ENCODE results near the gene UXT.

UXT gene, protein sequence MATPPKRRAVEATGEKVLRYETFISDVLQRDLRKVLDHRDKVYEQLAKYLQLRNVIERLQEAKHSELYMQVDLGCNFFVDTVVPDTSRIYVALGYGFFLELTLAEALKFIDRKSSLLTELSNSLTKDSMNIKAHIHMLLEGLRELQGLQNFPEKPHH

DNA sequence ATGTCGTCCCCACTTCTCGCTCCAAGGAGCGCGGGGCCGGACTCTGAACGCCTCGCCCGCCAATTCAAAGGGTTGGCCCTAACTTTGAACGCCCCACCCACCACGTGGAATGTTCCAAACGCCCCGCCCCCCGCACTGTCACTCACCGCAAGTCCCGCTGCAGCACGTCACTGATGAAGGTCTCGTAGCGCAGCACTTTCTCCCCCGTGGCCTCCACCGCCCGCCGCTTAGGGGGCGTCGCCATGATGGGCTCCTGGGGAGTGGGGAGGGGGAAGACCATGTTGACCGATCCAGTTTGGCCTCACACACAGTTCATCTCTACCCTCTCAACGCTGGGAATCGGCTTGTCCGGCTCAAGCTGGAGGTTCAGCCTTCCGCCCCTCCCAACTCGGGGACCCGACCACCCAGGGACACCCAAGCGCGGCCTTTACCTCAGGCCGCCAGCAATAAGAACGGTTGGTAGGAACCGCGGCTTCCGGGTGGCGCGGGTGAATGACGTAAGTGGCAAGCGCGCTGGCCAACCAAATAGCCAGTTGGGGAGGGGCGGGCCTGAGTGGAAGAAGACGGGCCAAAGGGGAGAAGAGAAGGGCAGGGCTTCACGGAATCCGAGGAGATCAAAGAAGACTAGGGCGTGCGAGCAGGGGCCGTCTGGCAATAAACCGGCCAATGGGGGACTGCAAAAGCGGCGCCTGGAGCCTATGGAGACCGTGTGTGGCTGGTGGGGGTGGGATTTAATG lies at the start of gene UXT:
Gene UXT (minus strand): TSS at position 497 of the 737 bp plus-strand sequence. CDS start 253 bp downstream, at position 244.
- TF ChIP-seq MYC (IDR thresholded peaks at IDR 0.05; ENCODE audit: low read depth, low read length) (peak; percentile 64), POLR2A (IDR thresholded peaks at IDR 0.05; ENCODE audit: extremely low read depth, insufficient read length) (peak; percentile 60)
- TF ChIP-seq, protein P1, sequence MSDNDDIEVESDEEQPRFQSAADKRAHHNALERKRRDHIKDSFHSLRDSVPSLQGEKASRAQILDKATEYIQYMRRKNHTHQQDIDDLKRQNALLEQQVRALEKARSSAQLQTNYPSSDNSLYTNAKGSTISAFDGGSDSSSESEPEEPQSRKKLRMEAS (IDR thresholded peaks at IDR 0.05; ENCODE audit: low read depth, low read length) = peak; percentile 89
- TF ChIP-seq, protein P2, sequence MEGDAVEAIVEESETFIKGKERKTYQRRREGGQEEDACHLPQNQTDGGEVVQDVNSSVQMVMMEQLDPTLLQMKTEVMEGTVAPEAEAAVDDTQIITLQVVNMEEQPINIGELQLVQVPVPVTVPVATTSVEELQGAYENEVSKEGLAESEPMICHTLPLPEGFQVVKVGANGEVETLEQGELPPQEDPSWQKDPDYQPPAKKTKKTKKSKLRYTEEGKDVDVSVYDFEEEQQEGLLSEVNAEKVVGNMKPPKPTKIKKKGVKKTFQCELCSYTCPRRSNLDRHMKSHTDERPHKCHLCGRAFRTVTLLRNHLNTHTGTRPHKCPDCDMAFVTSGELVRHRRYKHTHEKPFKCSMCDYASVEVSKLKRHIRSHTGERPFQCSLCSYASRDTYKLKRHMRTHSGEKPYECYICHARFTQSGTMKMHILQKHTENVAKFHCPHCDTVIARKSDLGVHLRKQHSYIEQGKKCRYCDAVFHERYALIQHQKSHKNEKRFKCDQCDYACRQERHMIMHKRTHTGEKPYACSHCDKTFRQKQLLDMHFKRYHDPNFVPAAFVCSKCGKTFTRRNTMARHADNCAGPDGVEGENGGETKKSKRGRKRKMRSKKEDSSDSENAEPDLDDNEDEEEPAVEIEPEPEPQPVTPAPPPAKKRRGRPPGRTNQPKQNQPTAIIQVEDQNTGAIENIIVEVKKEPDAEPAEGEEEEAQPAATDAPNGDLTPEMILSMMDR (IDR thresholded peaks at IDR 0.05; ENCODE audit: low read depth, low read length) = no peak
- DNase-seq (ENCODE audit: low read depth) = peak; percentile 96
- H3K4me3 ChIP-seq (ENCODE audit: low read depth, low read length) = peak within 1 kb of the TSS; percentile 95

DNA sequence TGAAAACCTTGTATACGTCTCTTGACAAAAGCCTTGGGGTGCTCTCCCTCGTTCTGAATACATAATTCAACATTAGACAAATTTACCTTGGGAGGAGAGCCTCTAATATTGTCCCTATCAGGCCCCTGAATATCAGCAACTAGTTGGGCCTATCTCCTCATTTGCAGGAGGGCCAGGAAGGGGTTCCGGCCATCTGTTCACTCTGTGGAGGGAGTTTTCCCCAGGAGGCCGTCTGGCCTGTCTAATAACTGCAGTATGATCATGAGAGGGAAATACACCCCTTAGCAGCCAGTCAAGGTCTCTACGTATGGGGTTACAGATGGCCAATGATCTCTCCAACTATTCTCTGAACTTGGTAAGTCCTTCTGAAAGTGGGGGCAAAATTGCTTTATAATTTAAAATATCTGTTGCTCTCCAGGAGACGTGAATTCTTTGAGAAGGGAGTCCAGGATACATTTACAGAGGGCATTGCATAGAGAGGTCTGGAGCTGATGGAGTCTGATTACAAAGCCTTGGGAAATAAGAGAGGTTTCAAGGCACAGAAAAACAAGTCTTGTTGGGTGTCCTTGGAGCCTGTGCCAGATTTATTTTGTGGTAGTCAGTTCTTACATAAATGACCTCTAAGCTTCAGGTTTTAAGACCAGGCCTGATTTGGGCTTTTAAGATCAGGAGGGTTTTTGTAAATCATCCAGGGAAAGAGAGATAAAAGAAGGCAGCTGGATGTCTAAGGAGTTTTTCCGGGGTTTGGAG lies 48.2 kb upstream of the UXT start:
- TF ChIP-seq MYC (IDR thresholded peaks at IDR 0.05; ENCODE audit: low read depth, low read length) (no peak), POLR2A (IDR thresholded peaks at IDR 0.05; ENCODE audit: extremely low read depth, insufficient read length) (no peak)
- TF ChIP-seq, protein P1 (IDR thresholded peaks at IDR 0.05; ENCODE audit: low read depth, low read length) = no peak
- TF ChIP-seq, protein P2 (IDR thresholded peaks at IDR 0.05; ENCODE audit: low read depth, low read length) = no peak
- H3K4me3 ChIP-seq (ENCODE audit: low read depth, low read length) = no peak overlapping the region
- no peak for DNase-seq (ENCODE audit: low read depth)

DNA sequence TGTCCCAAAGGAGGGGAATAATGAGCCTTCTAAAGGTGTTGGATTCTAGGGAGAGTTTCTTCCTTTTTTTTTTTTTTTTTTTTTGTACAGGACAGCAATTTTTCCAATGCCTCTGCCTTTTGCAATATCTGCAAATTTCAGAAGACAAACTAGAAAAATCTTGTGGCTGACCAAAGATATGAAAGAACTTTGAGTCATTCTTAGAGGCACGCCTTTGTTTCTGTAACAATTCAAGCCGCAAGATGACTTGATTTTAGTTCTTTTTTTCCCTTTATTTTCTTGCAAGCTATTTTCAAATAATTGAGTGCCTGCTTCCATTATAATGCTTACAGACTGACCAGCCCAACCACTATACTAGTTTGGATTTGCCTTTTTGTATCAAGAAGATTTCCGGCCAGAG lies 47.6 kb upstream of the UXT start:
- DNase-seq (ENCODE audit: low read depth) = no peak
- H3K4me3 ChIP-seq (ENCODE audit: low read depth, low read length) = no peak overlapping the region
- TF ChIP-seq POLR2A (IDR thresholded peaks at IDR 0.05; ENCODE audit: extremely low read depth, insufficient read length) = no peak
- TF ChIP-seq MYC (IDR thresholded peaks at IDR 0.05; ENCODE audit: low read depth, low read length) = no peak
- TF ChIP-seq, protein P2 (IDR thresholded peaks at IDR 0.05; ENCODE audit: low read depth, low read length) = no peak
- TF ChIP-seq, protein P1 (IDR thresholded peaks at IDR 0.05; ENCODE audit: low read depth, low read length) = no peak

DNA sequence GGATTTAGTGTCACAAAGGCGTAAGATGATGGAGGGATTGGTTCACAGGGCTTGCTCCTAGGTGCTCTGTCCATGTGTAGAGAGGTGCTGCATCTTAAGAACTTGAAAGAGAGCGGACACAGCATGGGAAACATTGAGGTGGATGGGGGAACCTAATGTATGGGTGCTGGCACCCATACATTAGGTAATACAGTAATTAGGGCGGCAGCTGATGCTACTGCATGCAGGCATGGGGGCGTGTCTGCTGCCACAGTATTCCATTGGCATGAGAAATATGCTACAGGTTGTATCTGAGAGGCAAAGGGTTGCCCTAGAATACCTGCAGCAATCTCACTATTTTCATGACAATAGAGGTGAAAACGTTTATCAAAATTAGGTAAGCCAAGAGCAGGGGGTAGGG lies 45.8 kb upstream of the UXT start:
- no peak for DNase-seq (ENCODE audit: low read depth)
- H3K4me3 ChIP-seq (ENCODE audit: low read depth, low read length) = no peak overlapping the region
- TF ChIP-seq POLR2A (IDR thresholded peaks at IDR 0.05; ENCODE audit: extremely low read depth, insufficient read length) (no peak), MYC (IDR thresholded peaks at IDR 0.05; ENCODE audit: low read depth, low read length) (no peak)
- TF ChIP-seq, protein P1 (IDR thresholded peaks at IDR 0.05; ENCODE audit: low read depth, low read length) = no peak
- TF ChIP-seq, protein P2 (IDR thresholded peaks at IDR 0.05; ENCODE audit: low read depth, low read length) = no peak

DNA sequence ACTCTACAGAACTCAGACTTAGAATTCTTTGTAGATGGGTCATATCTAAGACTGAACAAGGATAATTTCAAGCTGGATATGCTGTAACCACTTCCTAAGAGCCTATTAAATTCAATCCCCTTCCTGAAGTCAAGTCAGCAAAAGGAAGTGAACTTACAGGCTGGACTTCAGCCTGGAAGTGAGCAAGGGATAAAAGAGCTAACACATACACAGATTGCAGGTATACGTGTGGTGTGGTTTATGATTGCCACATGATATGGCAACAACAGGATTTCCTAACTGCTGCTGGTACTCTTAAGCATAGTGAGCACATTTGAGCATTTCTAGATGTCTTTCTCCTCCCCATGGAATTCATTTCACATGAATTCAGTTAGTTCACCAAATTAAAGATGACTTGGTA lies 38.2 kb upstream of the UXT start:
- DNase-seq (ENCODE audit: low read depth) = no peak
- TF ChIP-seq MYC (IDR thresholded peaks at IDR 0.05; ENCODE audit: low read depth, low read length) (no peak), POLR2A (IDR thresholded peaks at IDR 0.05; ENCODE audit: extremely low read depth, insufficient read length) (no peak)
- TF ChIP-seq, protein P1 (IDR thresholded peaks at IDR 0.05; ENCODE audit: low read depth, low read length) = no peak
- TF ChIP-seq, protein P2 (IDR thresholded peaks at IDR 0.05; ENCODE audit: low read depth, low read length) = no peak

More for the DNA sequence above, 38.2 kb upstream of the UXT start:
- H3K4me3 ChIP-seq (ENCODE audit: low read depth, low read length) = no peak overlapping the region

Data from NB4 (cell line).